ENCODE results near the gene PRM2.

DNA sequence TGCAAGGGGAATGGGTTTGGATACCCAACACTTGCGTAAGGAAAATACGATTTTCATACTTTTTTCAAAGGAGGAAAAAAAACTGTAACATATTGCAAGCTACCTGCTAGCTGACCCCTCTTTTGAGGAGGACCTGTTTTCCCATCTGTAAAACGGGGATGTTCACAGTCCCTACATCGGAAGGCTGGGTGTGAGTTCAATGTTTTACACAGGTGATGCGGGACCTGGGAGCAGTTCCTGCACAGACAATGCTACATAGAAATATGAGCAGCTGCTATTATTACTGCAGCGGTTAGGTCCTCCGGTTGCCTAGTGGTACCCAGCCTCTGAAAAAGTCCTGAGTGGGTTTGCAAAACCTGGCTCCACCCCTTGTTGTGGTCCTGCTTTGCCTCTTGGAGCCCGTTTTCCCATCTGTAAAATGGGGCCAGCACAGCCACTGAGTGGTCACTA is 23.8 kb downstream of the PRM2 start:
- TF ChIP-seq, protein P1, sequence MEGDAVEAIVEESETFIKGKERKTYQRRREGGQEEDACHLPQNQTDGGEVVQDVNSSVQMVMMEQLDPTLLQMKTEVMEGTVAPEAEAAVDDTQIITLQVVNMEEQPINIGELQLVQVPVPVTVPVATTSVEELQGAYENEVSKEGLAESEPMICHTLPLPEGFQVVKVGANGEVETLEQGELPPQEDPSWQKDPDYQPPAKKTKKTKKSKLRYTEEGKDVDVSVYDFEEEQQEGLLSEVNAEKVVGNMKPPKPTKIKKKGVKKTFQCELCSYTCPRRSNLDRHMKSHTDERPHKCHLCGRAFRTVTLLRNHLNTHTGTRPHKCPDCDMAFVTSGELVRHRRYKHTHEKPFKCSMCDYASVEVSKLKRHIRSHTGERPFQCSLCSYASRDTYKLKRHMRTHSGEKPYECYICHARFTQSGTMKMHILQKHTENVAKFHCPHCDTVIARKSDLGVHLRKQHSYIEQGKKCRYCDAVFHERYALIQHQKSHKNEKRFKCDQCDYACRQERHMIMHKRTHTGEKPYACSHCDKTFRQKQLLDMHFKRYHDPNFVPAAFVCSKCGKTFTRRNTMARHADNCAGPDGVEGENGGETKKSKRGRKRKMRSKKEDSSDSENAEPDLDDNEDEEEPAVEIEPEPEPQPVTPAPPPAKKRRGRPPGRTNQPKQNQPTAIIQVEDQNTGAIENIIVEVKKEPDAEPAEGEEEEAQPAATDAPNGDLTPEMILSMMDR (IDR thresholded peaks at IDR 0.05; ENCODE audit: borderline replicate concordance, extremely low read depth, low read length, poor library complexity, severe bottlenecking), result no peak
- TF ChIP-seq EZH2 (IDR thresholded peaks at IDR 0.05; ENCODE audit: borderline replicate concordance, low read depth, low read length, severe bottlenecking), result no peak
